Prostate gland (tissue), 2 donors: Measurements from ENCODE around the gene TSKS.

Source experiments
- CTCF ChIP-seq, 4 experiments: fragments of 200-600 bp in 2 of 4; fragments of 450-650 bp in 2 of 4; sonication (generic) in 2 of 4; IDR thresholded peaks; 1 replicate in 3 of 4; 2 replicates in 1 of 4; pipeline ENCODE4 v1.5.1; 2016 to 2019; ENCODE audit warnings: antibody characterized with exemption in 4 of 4, mild to moderate bottlenecking in 2 of 4, moderate library complexity in 2 of 4
- POLR2AphosphoS5 ChIP-seq: sonication (generic); formaldehyde crosslinking; IDR thresholded peaks from one replicate; pipeline ENCODE4 v1.6.1; 2017; ENCODE audit warnings: antibody characterized with exemption

DNA sequence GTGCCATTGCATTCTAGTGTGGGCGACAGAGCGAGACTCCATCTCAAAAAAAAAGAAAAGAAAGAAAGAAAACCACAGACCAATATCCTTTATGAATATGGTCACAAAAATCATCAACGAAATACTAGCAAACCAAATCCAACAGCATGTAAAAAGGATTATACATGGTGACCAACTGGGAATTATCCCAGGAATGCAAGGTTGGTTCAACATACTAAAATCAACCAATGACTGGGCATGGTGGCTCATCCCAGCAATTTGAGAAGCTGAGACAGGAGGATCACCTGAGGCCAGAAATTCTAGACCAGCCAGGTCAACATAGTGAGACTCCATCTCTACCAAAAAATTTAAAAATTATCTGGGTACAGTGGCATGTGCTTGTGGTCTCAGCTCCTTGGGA lies 7.2 kb downstream of the TSKS start:
- TF ChIP-seq CTCF (IDR thresholded peaks at IDR 0.05) (no peak), POLR2AphosphoS5 (no peak)
